GM19023 (cell line): Measurements from ENCODE around the gene RANBP3L.
"Not testable (repeated sequence)": the region's sequence is repeated elsewhere in the genome, so short reads cannot be mapped to it uniquely, and the experiment has no call there.

Experiments
- ATAC-seq: cut with Tn5 transposase; IDR thresholded peaks from one replicate; pipeline ENCODE4 v1.9.1; 2021; ENCODE audit warnings: mild to moderate bottlenecking, moderate library complexity; ENCODE audit not compliant: unreplicated experiment

The RANBP3L gene

GRCh38 chr5:36215910-36216309 lies 85.8 kb downstream of the RANBP3L start:
- no peak for ATAC-seq

GRCh38 chr5:36214436-36214835 lies 87.3 kb downstream of the RANBP3L start:
- no peak for ATAC-seq

GRCh38 chr5:36209664-36210063 lies 92.0 kb downstream of the RANBP3L start:
- no peak for ATAC-seq

- no peak for ATAC-seq
Measured at GRCh38 chr5:36208786-36209185, 92.9 kb downstream of the RANBP3L start.

DNA sequence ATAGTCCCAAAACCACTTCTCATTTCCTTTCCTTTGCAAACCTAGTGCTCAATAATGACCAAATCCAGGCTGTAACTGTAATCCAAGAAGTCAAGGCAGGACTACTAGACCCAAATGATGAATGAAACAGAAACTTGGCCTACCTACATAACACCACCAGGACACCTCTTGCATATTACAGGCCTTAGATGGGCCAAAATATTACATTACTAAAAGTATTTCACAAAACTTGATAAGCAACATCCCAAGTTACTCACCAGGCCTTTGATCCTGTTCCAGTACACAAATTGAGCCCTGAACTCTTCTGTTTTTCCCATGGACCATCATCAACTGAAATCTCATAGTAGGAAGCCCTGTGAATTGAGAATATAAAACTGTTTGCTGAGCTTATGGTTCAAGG lies 94.8 kb downstream of the RANBP3L start:
- ATAC-seq = no peak

GRCh38 chr5:36205329-36205728 lies 96.4 kb downstream of the RANBP3L start:
- ATAC-seq = no peak

- no peak for ATAC-seq
Measured at GRCh38 chr5:36202521-36202961, 99.2 kb downstream of the RANBP3L start.

- no peak for ATAC-seq
Measured at GRCh38 chr5:36200513-36200912, 101.2 kb downstream of the RANBP3L start.

- ATAC-seq = no peak
Measured at GRCh38 chr5:36199620-36200019, 102.1 kb downstream of the RANBP3L start.

DNA sequence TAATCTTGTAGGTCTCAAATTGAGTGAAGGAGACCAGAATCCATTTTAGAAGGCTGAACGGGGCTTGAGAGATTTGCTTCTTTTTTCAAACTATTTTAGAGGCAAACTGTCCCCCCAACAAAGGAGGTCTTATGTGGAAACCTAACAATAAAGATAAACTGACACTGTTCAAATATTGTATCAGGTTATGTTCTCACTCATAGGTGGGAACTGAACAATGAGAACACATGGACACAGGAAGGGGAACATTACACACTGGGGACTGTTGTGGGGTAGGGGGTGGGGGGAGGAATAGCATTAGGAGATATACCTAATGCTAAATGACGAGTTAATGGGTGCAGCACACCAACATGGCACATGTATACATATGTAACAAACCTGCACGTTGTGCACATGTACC lies 102.9 kb downstream of the RANBP3L start:
- ATAC-seq = not testable (repeated sequence)
